Liver (tissue), 9 donors: Measurements from ENCODE around the gene RTN4RL2. TPM values are rescaled to one million over a fixed set of nuclear protein-coding genes. Genes with fewer than 3 reads are reported as not detected.

Source experiments
- DNase-seq: peaks from one replicate; pipeline ENCODE4 v3.0.0-alpha.2; 2017; ENCODE audit warnings: low spot score
- H3K27ac ChIP-seq, 2 donors: one replicate each; pipeline ENCODE4 v1.7.0; 2013; ENCODE audit warnings: inconsistent platforms in 2 of 2, low read length in 2 of 2, control low read depth in 1 of 2, low read depth in 1 of 2, mild to moderate bottlenecking in 1 of 2
- H3K27me3 ChIP-seq, 4 donors: one replicate each; pipeline versions ENCODE4 v1.6.1 to v1.7.0; 2013; ENCODE audit warnings: low read length in 3 of 4, inconsistent platforms in 1 of 4, mild to moderate bottlenecking in 1 of 4, moderate library complexity in 1 of 4; ENCODE audit not compliant: control insufficient read depth in 4 of 4, insufficient read depth in 4 of 4
- H3K36me3 ChIP-seq, 4 donors: one replicate each; pipeline versions ENCODE4 v1.6.1 to v1.7.0; 2013; ENCODE audit warnings: low read length in 3 of 4, mild to moderate bottlenecking in 3 of 4, low read depth in 1 of 4, moderate library complexity in 1 of 4; ENCODE audit not compliant: control insufficient read depth in 4 of 4, insufficient read depth in 3 of 4
- H3K4me1 ChIP-seq, 4 donors: one replicate each; pipeline versions ENCODE4 v1.6.1 to v1.7.0; 2013; ENCODE audit warnings: low read length in 3 of 4, mild to moderate bottlenecking in 3 of 4, moderate library complexity in 1 of 4; ENCODE audit not compliant: control insufficient read depth in 4 of 4, insufficient read depth in 4 of 4
- H3K4me3 ChIP-seq, 3 donors: one replicate each; pipeline versions ENCODE4 v1.6.1 to v1.7.0; 2013; ENCODE audit warnings: low read length in 3 of 3, control low read depth in 1 of 3, low read depth in 1 of 3, mild to moderate bottlenecking in 1 of 3
- H3K9ac ChIP-seq, 2 donors: one replicate each; pipeline ENCODE4 v1.7.0; 2013; ENCODE audit warnings: low read length in 2 of 2, mild to moderate bottlenecking in 2 of 2, moderate library complexity in 2 of 2, control low read depth in 1 of 2, low read depth in 1 of 2
- H3K9me3 ChIP-seq, 4 donors: one replicate each; pipeline versions ENCODE4 v1.6.1 to v1.7.0; 2013; ENCODE audit warnings: low read length in 3 of 4; ENCODE audit not compliant: control insufficient read depth in 4 of 4
- EGR1 ChIP-seq, 2 donors: IDR thresholded peaks; 2 replicates each; pipeline ENCODE4 v1.6.1; 2016 to 2018; ENCODE audit warnings: antibody characterized with exemption in 2 of 2, low read depth in 2 of 2
- FOXA1 ChIP-seq: IDR thresholded peaks from 2 replicates; pipeline ENCODE4 v1.6.1; 2016; ENCODE audit warnings: antibody characterized with exemption
- FOXA2 ChIP-seq: IDR thresholded peaks from 2 replicates; pipeline ENCODE4 v1.6.1; 2016; ENCODE audit warnings: antibody characterized with exemption
- GABPA ChIP-seq, 2 donors: IDR thresholded peaks in 1 of 2; conservative IDR thresholded peaks in 1 of 2; 2 replicates each; pipeline ENCODE4 v1.6.1; 2016; ENCODE audit warnings: antibody characterized with exemption in 2 of 2, mild to moderate bottlenecking in 1 of 2, moderate library complexity in 1 of 2
- HNF4G ChIP-seq: IDR thresholded peaks from 2 replicates; pipeline ENCODE4 v1.6.1; 2016; ENCODE audit warnings: antibody characterized with exemption
- JUND ChIP-seq, 2 donors: IDR thresholded peaks; 2 replicates each; pipeline ENCODE4 v1.6.1; 2016; ENCODE audit warnings: antibody characterized with exemption in 2 of 2
- NR2F2 ChIP-seq: IDR thresholded peaks from 2 replicates; pipeline ENCODE4 v1.6.1; 2016; ENCODE audit warnings: antibody characterized with exemption
- RAD21 ChIP-seq, 2 donors: IDR thresholded peaks; 2 replicates each; pipeline ENCODE4 v1.6.1; 2016; ENCODE audit warnings: antibody characterized with exemption in 2 of 2, mild to moderate bottlenecking in 2 of 2
- TAF1 ChIP-seq: conservative IDR thresholded peaks from 2 replicates; pipeline ENCODE4 v1.6.1; 2016; ENCODE audit warnings: antibody characterized with exemption, mild to moderate bottlenecking
- YY1 ChIP-seq: IDR thresholded peaks from 2 replicates; pipeline ENCODE4 v1.6.1; 2016; ENCODE audit warnings: antibody characterized with exemption, mild to moderate bottlenecking
- WGBS: extraction: QIAGEN DNeasy Blood & Tissue Kit; methylation state at CpG from one replicate; pipeline ENCODE4 v1.1.7; 2013; 5-methylcytosine and 5-hydroxymethylcytosine counted together
- polyA plus RNA-seq, 2 donors: library from polyadenylated mRNA; stranded (reverse) in 1 of 2; unstranded in 1 of 2; fragments of 200-250 nt in 1 of 2; fragments of >200 nt in 1 of 2; fragmentation: Nextera tagmentation in 1 of 2; extraction: Ambion mirVana in 1 of 2; gene quantifications; one replicate each; pipeline versions ENCODE4 v1.2.1 to v1.2.3, GENCODE V29; 2013 to 2015
- total RNA-seq, 2 donors: library from RNA; depleted of rRNA; stranded (reverse); fragments of >200 nt; gene quantifications; one replicate each; pipeline ENCODE4 v1.2.3, GENCODE V29; 2014
- TF ChIP-seq, protein P1 (sequence below): IDR thresholded peaks from 2 replicates; pipeline ENCODE4 v1.6.1; 2016; ENCODE audit warnings: antibody characterized with exemption, mild to moderate bottlenecking
- TF ChIP-seq, protein P2 (sequence below): fragments of 150-350 bp; IDR thresholded peaks from 2 replicates; pipeline ENCODE4 v1.5.1; 2017; ENCODE audit warnings: improper control_type of control experiment, low read depth, low read length; ENCODE audit not compliant: missing input control
- donor health status: healthy.
- donor health status: healthy.
- donor health status: healthy.
- donor health status: healthy.
- donor health status: healthy.

The RTN4RL2 gene
- total and polyA plus RNA-seq, 4 donors = 0.75 to 18.1 (median 3.2) TPM

DNA sequence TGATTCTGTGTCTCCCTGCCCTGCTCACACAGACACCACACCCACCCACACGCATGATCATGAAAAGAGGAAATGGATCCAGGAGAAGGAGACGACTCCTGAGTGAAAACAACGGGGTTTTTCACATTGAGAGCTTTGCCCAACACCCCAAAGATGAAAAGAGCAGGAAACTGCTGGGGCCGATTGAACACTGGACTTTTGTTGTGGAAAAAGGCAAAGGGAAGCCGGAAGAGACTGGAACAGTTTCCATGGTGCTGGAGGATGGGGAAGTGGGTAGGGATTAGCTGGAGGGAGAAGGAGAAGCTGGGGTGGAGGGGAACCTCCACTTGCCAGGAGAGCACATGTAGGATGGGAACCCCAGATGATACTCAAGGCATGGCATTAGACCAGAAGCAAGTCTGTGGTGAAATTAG lies 28.2 kb upstream of the RTN4RL2 start:
- no peaks in the 10 kb centered on the region for H3K36me3 ChIP-seq
- no peak overlapping the region for H3K4me3 ChIP-seq
- DNase-seq = no peak
- TF ChIP-seq EGR1 (IDR thresholded peaks at IDR 0.05; ENCODE audit: low read depth in 2 of 2) (no peak), NR2F2 (no peak), YY1 (no peak), FOXA2 (no peak), JUND (IDR thresholded peaks at IDR 0.05) (no peak), FOXA1 (no peak), RAD21 (IDR thresholded peaks at IDR 0.05) (no peak)
- TF ChIP-seq, protein P1, sequence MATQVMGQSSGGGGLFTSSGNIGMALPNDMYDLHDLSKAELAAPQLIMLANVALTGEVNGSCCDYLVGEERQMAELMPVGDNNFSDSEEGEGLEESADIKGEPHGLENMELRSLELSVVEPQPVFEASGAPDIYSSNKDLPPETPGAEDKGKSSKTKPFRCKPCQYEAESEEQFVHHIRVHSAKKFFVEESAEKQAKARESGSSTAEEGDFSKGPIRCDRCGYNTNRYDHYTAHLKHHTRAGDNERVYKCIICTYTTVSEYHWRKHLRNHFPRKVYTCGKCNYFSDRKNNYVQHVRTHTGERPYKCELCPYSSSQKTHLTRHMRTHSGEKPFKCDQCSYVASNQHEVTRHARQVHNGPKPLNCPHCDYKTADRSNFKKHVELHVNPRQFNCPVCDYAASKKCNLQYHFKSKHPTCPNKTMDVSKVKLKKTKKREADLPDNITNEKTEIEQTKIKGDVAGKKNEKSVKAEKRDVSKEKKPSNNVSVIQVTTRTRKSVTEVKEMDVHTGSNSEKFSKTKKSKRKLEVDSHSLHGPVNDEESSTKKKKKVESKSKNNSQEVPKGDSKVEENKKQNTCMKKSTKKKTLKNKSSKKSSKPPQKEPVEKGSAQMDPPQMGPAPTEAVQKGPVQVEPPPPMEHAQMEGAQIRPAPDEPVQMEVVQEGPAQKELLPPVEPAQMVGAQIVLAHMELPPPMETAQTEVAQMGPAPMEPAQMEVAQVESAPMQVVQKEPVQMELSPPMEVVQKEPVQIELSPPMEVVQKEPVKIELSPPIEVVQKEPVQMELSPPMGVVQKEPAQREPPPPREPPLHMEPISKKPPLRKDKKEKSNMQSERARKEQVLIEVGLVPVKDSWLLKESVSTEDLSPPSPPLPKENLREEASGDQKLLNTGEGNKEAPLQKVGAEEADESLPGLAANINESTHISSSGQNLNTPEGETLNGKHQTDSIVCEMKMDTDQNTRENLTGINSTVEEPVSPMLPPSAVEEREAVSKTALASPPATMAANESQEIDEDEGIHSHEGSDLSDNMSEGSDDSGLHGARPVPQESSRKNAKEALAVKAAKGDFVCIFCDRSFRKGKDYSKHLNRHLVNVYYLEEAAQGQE = no peak
- TF ChIP-seq, protein P2, sequence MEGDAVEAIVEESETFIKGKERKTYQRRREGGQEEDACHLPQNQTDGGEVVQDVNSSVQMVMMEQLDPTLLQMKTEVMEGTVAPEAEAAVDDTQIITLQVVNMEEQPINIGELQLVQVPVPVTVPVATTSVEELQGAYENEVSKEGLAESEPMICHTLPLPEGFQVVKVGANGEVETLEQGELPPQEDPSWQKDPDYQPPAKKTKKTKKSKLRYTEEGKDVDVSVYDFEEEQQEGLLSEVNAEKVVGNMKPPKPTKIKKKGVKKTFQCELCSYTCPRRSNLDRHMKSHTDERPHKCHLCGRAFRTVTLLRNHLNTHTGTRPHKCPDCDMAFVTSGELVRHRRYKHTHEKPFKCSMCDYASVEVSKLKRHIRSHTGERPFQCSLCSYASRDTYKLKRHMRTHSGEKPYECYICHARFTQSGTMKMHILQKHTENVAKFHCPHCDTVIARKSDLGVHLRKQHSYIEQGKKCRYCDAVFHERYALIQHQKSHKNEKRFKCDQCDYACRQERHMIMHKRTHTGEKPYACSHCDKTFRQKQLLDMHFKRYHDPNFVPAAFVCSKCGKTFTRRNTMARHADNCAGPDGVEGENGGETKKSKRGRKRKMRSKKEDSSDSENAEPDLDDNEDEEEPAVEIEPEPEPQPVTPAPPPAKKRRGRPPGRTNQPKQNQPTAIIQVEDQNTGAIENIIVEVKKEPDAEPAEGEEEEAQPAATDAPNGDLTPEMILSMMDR = no peak
- H3K9ac ChIP-seq = no peak overlapping the region
- no peaks in the 10 kb centered on the region for H3K9me3 ChIP-seq
- H3K4me1 ChIP-seq = peaks cover 18 to 63% (median 33%) of the 10 kb centered on the region in 4 donors
- H3K27me3 ChIP-seq = no peaks in the 10 kb centered on the region
- 81% methylated on average over 5 of the region's 5 CpGs for WGBS
- no peak overlapping the region for H3K27ac ChIP-seq

DNA sequence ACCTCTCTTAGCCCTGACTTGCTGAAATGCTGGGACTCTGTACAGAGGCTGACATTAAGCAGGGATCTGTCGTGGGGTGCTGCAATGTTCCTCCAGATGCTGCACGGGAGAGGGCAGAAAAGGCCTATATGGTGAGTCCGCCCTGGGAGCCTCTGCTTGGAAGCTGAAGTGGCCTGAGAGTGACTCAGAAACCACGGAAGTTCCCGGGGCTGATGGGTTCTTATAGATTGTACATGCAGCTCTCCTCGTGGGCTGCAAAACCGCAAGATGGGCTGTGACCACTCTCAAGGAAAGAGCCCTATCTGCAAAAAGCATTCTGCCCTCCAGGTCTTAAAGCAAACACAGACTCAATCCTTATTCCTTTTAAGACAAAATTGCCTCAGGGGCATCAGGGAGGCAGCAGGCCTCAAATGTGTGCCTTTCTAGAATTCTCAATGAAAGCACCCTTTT lies 27.6 kb upstream of the RTN4RL2 start:
- no peak overlapping the region for H3K27ac ChIP-seq
- H3K36me3 ChIP-seq = no peaks in the 10 kb centered on the region
- H3K9me3 ChIP-seq = no peaks in the 10 kb centered on the region
- WGBS = 80% methylated on average over 7 of the region's 7 CpGs
- no peak overlapping the region for H3K4me3 ChIP-seq
- H3K9ac ChIP-seq = no peak overlapping the region
- TF ChIP-seq TAF1 (no peak), GABPA (IDR thresholded peaks at IDR 0.05 in 1 of 2, conservative IDR thresholded peaks at IDR 0.05 in 1 of 2) (no peak), RAD21 (IDR thresholded peaks at IDR 0.05) (no peak), HNF4G (no peak), EGR1 (IDR thresholded peaks at IDR 0.05; ENCODE audit: low read depth in 2 of 2) (no peak)
- TF ChIP-seq, protein P1 = no peak
- peaks cover 16 to 60% (median 31%) of the 10 kb centered on the region in 4 donors for H3K4me1 ChIP-seq
- H3K27me3 ChIP-seq = no peaks in the 10 kb centered on the region
- DNase-seq = no peak
